ENCODE data around the gene TYW1B.
"Not testable (repeated sequence)": the region's sequence is repeated elsewhere in the genome, so short reads cannot be mapped to it uniquely, and the experiment has no call there.

DNA sequence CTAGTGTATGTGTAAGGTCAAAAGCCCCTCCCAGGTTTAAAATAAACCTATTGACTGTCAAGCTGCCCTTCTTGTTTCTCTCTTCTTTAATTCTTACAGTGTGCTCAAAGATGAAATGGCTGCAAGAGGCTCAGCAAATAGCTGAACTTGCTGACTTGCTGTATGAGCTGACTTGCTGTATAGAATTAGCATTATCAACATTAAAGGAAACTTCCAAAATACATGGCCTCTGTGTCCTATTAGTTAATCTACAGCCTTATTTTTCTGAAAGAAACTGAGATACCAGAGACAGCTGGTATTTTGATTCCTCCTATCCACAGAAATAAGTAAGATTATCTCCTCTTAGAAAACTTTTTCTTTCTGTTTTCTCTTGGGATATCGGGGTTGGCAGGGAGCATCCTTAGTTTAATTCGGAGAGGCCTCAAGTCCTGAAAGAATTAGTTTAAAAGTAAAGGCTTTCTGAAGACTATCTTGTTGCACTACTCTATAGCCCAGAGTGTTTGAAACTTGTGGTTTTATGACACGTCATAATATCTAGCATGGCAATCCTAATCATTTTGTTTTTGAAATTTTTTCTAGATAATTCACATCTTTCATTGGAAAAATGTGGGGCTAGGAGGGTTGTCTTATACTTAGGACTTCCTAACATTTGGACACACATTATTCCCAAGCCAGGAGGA, 119.5 kb downstream of the TYW1B start:
- not testable (repeated sequence) for TF ChIP-seq CTCF (IDR thresholded peaks at IDR 0.05); POLR2AphosphoS5 (IDR thresholded peaks at IDR 0.05; ENCODE audit: insufficient read depth in 1 of 2, low read depth in 1 of 2); POLR2A (IDR thresholded peaks at IDR 0.05)

All from vagina (tissue), 2 donors.